GM23248 (cell line): Measurements from ENCODE around the gene ZNF441. TPM values are rescaled to one million over a fixed set of nuclear protein-coding genes. Genes with fewer than 3 reads are reported as not detected.
A peak's percentile ranks its signal among the peaks of the same experiment; 100 is the strongest.
"Not testable (repeated sequence)": the region's sequence is repeated elsewhere in the genome, so short reads cannot be mapped to it uniquely, and the experiment has no call there.

Source experiments
- DNase-seq: peaks from one replicate; pipeline ENCODE4 v3.0.0-alpha.2; 2015
- H2AFZ ChIP-seq: fragments of 200-600 bp; sonication (generic); 2 replicates; pipeline ENCODE4 v1.6.1; 2016; ENCODE audit warnings: antibody characterized with exemption
- H3F3A ChIP-seq: fragments of 200-600 bp; sonication (generic); 2 replicates; pipeline ENCODE4 v1.6.1; 2016; ENCODE audit warnings: mild to moderate bottlenecking, antibody characterized with exemption, mixed run types; ENCODE audit not compliant: insufficient read depth
- H3K27ac ChIP-seq: fragments of 200-600 bp; sonication (generic); 2 replicates; pipeline ENCODE4 v1.5.1; 2016; ENCODE audit warnings: mild to moderate bottlenecking
- H3K27me3 ChIP-seq: fragments of 200-600 bp; sonication (generic); replicated peaks from 2 replicates; pipeline ENCODE4 v1.6.1; 2016; ENCODE audit warnings: mild to moderate bottlenecking; ENCODE audit not compliant: insufficient read depth
- H3K36me3 ChIP-seq: fragments of 200-600 bp; sonication (generic); 2 replicates; pipeline ENCODE4 v1.6.1; 2016; ENCODE audit warnings: low read depth, mild to moderate bottlenecking
- H3K4me1 ChIP-seq: fragments of 200-600 bp; sonication (generic); 2 replicates; pipeline ENCODE4 v1.6.1; 2016; ENCODE audit warnings: mild to moderate bottlenecking; ENCODE audit not compliant: insufficient read depth
- H3K4me2 ChIP-seq: fragments of 200-600 bp; sonication (generic); one replicate; pipeline ENCODE4 v1.6.1; 2016; ENCODE audit warnings: mild to moderate bottlenecking; ENCODE audit not compliant: unreplicated experiment
- H3K4me3 ChIP-seq: fragments of 200-600 bp; sonication (generic); 2 replicates; pipeline ENCODE4 v1.5.1; 2016; ENCODE audit warnings: mild to moderate bottlenecking
- H3K79me2 ChIP-seq: fragments of 200-600 bp; sonication (generic); 2 replicates; pipeline ENCODE4 v1.6.1; 2016; ENCODE audit warnings: mild to moderate bottlenecking; ENCODE audit not compliant: insufficient read depth
- H3K9ac ChIP-seq: fragments of 200-600 bp; sonication (generic); 2 replicates; pipeline ENCODE4 v1.6.1; 2016; ENCODE audit warnings: mild to moderate bottlenecking
- H3K9me2 ChIP-seq: fragments of 200-600 bp; sonication (generic); 2 replicates; pipeline ENCODE4 v1.6.1; 2016; ENCODE audit warnings: mixed run types, mild to moderate bottlenecking, moderate library complexity; ENCODE audit not compliant: insufficient read depth
- H3K9me3 ChIP-seq: fragments of 200-600 bp; sonication (generic); one replicate; pipeline ENCODE4 v1.6.1; 2017; ENCODE audit warnings: low read depth
- H4K20me1 ChIP-seq: fragments of 200-600 bp; sonication (generic); 2 replicates; pipeline ENCODE4 v1.6.0; 2016; ENCODE audit not compliant: insufficient read depth
- EZH2 ChIP-seq: fragments of 200-600 bp; sonication (generic); IDR thresholded peaks from 2 replicates; pipeline ENCODE4 v1.6.1; 2018; ENCODE audit warnings: antibody characterized with exemption, mild to moderate bottlenecking; ENCODE audit not compliant: insufficient read depth, poor library complexity, severe bottlenecking
- EZH2phosphoT487 ChIP-seq: fragments of 200-600 bp; sonication (generic); IDR thresholded peaks from 2 replicates; pipeline ENCODE4 v1.6.1; 2018; ENCODE audit warnings: antibody characterized with exemption, moderate library complexity, mild to moderate bottlenecking, low read depth; ENCODE audit not compliant: insufficient read depth
- WGBS, 2 experiments: methylation state at CpG; one replicate each; pipeline ENCODE4 v1.1.6; 2015 to 2017; ENCODE audit warnings: low lambda C conversion rate in 2 of 2, low coverage in 1 of 2; ENCODE audit errors: missing lambda C conversion rate in 2 of 2; 5-methylcytosine and 5-hydroxymethylcytosine counted together
- in situ Hi-C: fragments of 300-500 bp; cut with MboI; formaldehyde crosslinking; loops from 2 replicates; pipeline ENCODE4 v1.15.0; 2020
- polyA plus RNA-seq: library from polyadenylated mRNA; unstranded; fragments of >200 nt; fragmentation: Nextera tagmentation; extraction: Ambion mirVana; gene quantifications from 2 replicates; pipeline ENCODE4 v1.2.1, GENCODE V29; 2016
- total RNA-seq: library from RNA; depleted of rRNA; stranded (reverse); fragments of >200 nt; shearing (Covaris generic); gene quantifications from 2 replicates; pipeline ENCODE4 v1.2.3, GENCODE V29; 2014; rRNA removed

ZNF441 gene
- total and polyA plus RNA-seq, 2 experiments from 2014 or later = 3.6 to 6.5 TPM

DNA sequence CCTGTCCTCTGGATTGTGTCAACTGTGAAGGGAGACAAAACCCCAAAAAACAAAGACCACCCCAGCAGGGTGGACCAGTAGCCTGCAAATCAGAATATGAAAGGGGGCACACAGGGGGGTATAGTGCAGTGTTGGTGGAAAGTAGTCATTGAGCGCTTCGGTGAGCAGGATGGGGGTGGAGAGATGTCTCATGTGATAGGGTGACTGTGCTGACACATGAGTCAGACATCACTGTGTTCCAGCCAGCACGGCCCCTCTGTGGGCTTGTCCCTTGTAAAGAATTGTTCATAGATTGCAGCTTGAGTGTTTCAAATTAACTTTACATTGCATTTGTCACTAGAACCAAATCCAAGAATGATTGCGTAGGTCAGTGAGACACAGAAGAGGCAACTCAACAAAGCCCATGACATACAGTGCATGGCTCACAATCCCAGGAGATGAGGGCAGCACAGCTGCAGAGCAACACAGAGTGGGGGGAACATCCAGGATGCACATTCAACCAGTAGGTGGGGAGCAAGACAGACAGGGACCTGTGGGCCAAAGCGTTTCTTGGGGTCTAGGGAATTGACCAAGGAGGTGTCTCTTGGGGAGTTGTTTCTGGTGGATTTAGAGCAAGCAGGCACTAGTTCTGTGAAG, 54.8 kb downstream of the ZNF441 start:
- H3K4me3 ChIP-seq = no peak overlapping the region
- H3K9me2 ChIP-seq = no peaks in the 10 kb centered on the region
- 27 to 30% methylated on average over 5 of the region's 5 CpGs for WGBS, 2 experiments
- no peaks in the 10 kb centered on the region for H3K9me3 ChIP-seq
- H3K9ac ChIP-seq = no peak overlapping the region; the same call in 1 of the 2 replicates
- H3F3A ChIP-seq = peaks cover 21% of the 10 kb centered on the region
- H3K79me2 ChIP-seq = peaks cover 68% of the 10 kb centered on the region
- H3K27me3 ChIP-seq = no peaks in the 10 kb centered on the region
- in situ Hi-C loops = no loop called here
- TF ChIP-seq EZH2 = no peak
- no peak for TF ChIP-seq EZH2phosphoT487
- H3K36me3 ChIP-seq = no peaks in the 10 kb centered on the region
- peak overlapping the region; percentile 23 for H3K4me2 ChIP-seq
- peak; percentile 90 for DNase-seq
- no peak overlapping the region for H2AFZ ChIP-seq
- H4K20me1 ChIP-seq = no peaks in the 10 kb centered on the region
- H3K27ac ChIP-seq = peak overlapping the region; percentile 66
- H3K4me1 ChIP-seq = peaks cover 17% of the 10 kb centered on the region

DNA sequence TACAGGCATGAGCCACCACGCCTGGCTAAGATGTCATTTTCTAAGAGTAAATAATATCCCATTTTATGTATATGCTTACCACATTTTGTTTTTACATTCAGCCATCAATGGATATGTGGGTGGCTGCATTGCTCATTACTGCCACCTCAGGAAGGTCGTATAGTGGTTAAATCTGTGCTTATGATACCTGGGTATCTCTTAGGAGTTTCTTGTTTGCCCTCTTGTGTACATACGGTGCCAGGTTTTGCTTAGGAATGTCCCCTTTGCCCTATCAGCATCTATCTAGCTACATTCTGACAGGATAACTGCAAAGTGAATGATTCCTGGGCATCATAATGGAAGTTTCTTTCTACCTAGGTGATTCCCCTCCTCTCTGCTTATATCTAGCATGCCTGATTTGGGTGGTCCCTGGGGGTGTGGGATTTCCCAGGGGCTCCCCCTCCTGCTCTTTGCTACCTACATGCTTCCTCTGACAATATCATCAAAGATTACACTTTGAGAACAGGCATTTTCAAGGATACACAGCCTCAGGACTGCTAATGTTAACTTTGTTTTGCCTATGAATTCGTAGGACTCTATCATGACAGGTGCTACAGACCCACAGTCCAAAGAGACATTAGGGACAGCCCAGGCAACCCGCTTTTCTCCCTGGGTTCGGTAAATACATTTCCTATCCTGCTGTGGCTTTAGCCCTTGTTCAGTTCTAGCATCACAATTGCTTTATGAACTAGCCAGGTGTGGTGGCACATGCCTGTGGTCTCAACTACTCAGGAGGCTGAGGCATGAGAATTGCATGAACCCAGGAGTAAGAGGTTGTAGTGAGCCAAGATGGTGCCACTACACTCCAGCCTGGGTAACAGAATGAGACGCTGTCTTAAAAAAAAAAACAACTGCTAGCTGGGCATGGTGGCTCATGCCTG, 62.4 kb downstream of the ZNF441 start:
- H2AFZ ChIP-seq, DNase-seq, H3K9me3 ChIP-seq, H3K4me2 ChIP-seq, H4K20me1 ChIP-seq, H3K9me2 ChIP-seq, H3K27me3 ChIP-seq, H3K27ac ChIP-seq, H3K9ac ChIP-seq, in situ Hi-C loops, H3F3A ChIP-seq, H3K4me1 ChIP-seq, H3K4me3 ChIP-seq: not testable (repeated sequence)
- Histone ChIP-seq H3K36me3 (peaks cover 34% of the 10 kb centered on the region), H3K79me2 (peaks cover 48% of the 10 kb centered on the region)
- WGBS, 2 experiments = 93 to 94% methylated on average over 7 of the region's 7 CpGs

DNA sequence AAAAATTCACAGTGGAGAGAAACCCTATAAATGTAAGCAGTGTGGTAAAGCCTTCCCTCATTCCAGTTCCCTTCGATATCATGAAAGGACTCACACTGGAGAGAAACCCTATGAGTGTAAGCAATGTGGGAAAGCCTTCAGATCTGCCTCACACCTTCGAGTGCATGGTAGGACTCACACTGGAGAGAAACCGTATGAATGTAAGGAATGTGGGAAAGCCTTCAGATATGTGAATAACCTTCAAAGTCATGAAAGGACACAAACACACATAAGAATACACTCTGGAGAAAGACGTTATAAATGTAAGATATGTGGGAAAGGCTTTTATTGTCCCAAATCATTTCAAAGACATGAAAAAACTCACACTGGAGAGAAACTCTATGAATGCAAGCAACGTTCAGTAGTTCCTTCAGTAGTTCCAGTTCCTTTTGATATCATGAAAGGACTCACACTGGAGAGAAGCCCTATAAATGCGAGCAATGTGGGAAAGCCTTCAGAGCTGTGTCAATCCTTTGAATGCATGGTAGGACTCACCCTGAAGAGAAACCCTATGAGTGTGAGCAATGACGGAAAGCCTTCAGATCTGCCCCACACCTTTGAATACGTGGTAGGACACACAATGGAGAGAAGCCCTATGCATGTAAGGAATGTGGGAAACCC, 65.6 kb downstream of the ZNF441 start:
- DNase-seq = no peak
- H3K36me3 ChIP-seq = peaks cover 37% of the 10 kb centered on the region
- no peaks in the 10 kb centered on the region for H3K27me3 ChIP-seq

DNA sequence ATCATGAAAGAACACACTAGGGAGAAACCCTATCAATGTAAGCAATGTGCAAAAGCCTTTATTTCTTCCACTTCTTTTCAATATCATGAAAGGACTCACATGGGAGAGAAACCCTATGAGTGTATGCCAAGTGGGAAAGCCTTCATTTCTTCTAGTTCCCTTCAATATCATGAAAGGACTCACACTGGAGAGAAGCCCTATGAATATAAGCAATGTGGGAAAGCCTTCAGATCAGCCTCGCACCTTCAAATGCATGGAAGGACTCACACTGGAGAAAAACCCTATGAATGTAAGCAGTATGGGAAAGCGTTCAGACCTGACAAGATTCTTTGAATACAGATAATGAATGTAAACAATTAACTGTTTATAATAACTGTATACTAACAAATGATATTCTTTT, 66.7 kb downstream of the ZNF441 start:
- Histone ChIP-seq H3K9me2 (no peaks in the 10 kb centered on the region), H3K27ac (no peak overlapping the region), H3K9ac (no peak overlapping the region), H3K36me3 (peaks cover 37% of the 10 kb centered on the region), H3K4me3 (no peak overlapping the region), H3F3A (no peaks in the 10 kb centered on the region), H3K4me2 (no peak overlapping the region), H2AFZ (no peak overlapping the region), H3K9me3 (no peaks in the 10 kb centered on the region), H3K27me3 (no peaks in the 10 kb centered on the region), H3K79me2 (peaks cover 9% of the 10 kb centered on the region), H4K20me1 (no peaks in the 10 kb centered on the region), H3K4me1 (no peaks in the 10 kb centered on the region)
- TF ChIP-seq EZH2phosphoT487 (no peak), EZH2 (no peak)
- DNase-seq = no peak
- in situ Hi-C loops = no loop called here
- 95 to 96% methylated on average over 2 of the region's 2 CpGs for WGBS, 2 experiments

More for the DNA sequence above, 65.6 kb downstream of the ZNF441 start:
- H3F3A ChIP-seq = no peaks in the 10 kb centered on the region
- H4K20me1 ChIP-seq = no peaks in the 10 kb centered on the region
- H3K27ac ChIP-seq = no peak overlapping the region
- no peaks in the 10 kb centered on the region for H3K4me1 ChIP-seq
- no peak for TF ChIP-seq EZH2
- TF ChIP-seq EZH2phosphoT487 = no peak
- 96 to 97% methylated on average over 8 of the region's 8 CpGs for WGBS, 2 experiments
- no peaks in the 10 kb centered on the region for H3K9me2 ChIP-seq
- no peak overlapping the region for H3K4me3 ChIP-seq
- H3K9me3 ChIP-seq = no peaks in the 10 kb centered on the region
- peaks cover 20% of the 10 kb centered on the region for H3K79me2 ChIP-seq
- no peak overlapping the region for H3K9ac ChIP-seq
- in situ Hi-C loops = no loop called here
- H2AFZ ChIP-seq = no peak overlapping the region
- no peak overlapping the region for H3K4me2 ChIP-seq

Other genes starting within 250 kb of the ZNF441 start
- 28.0 and 35.2 TPM in 2 replicates for gene ECSIT, start 237.9 kb upstream of the ZNF441 start, total RNA-seq
- 17.1 and 20.5 TPM in 2 replicates for gene ECSIT, start 237.9 kb upstream of the ZNF441 start, polyA plus RNA-seq
- 44.5 and 47.4 TPM in 2 replicates for gene CNN1, start 228.1 kb upstream of the ZNF441 start, total RNA-seq
- 27.1 and 30.0 TPM in 2 replicates for gene CNN1, start 228.1 kb upstream of the ZNF441 start, polyA plus RNA-seq
- 32.4 and 50.6 TPM in 2 replicates for gene ELOF1, start 207.8 kb upstream of the ZNF441 start, total RNA-seq
- gene ELOF1, start 207.8 kb upstream of the ZNF441 start, polyA plus RNA-seq = 71.8 and 72.6 TPM in 2 replicates
- gene ACP5, start 189.4 kb upstream of the ZNF441 start, total RNA-seq = 0.11 TPM in 1 of 2 replicates, not detected in the other
- 0.26 TPM in 1 of 2 replicates, not detected in the other for gene ACP5, start 189.4 kb upstream of the ZNF441 start, polyA plus RNA-seq
- gene ZNF627, start 169.5 kb upstream of the ZNF441 start, total RNA-seq = 13.3 and 13.8 TPM in 2 replicates
- 7.2 and 7.7 TPM in 2 replicates for gene ZNF627, start 169.5 kb upstream of the ZNF441 start, polyA plus RNA-seq
- gene ZNF823, start 28.1 kb upstream of the ZNF441 start, total RNA-seq = 6.8 and 7.2 TPM in 2 replicates
- 1.9 and 3.0 TPM in 2 replicates for gene ZNF823, start 28.1 kb upstream of the ZNF441 start, polyA plus RNA-seq
- gene ZNF491, start 31.5 kb downstream of the ZNF441 start, total RNA-seq = 1.6 and 3.0 TPM in 2 replicates
- 0.58 and 1.4 TPM in 2 replicates for gene ZNF491, start 31.5 kb downstream of the ZNF441 start, polyA plus RNA-seq
- 4.2 and 7.6 TPM in 2 replicates for gene ZNF440, start 47.3 kb downstream of the ZNF441 start, total RNA-seq
- gene ZNF440, start 47.3 kb downstream of the ZNF441 start, polyA plus RNA-seq = 2.3 and 2.4 TPM in 2 replicates
- 7.8 and 12.1 TPM in 2 replicates for gene ZNF439, start 81.7 kb downstream of the ZNF441 start, total RNA-seq
- gene ZNF439, start 81.7 kb downstream of the ZNF441 start, polyA plus RNA-seq = 7.4 and 8.8 TPM in 2 replicates
- 5.3 and 8.3 TPM in 2 replicates for gene ZNF69, start 120.8 kb downstream of the ZNF441 start, total RNA-seq
- gene ZNF69, start 120.8 kb downstream of the ZNF441 start, polyA plus RNA-seq = 5.3 and 6.8 TPM in 2 replicates
- gene ZNF700, start 158.1 kb downstream of the ZNF441 start, total RNA-seq = 6.3 and 6.8 TPM in 2 replicates
- gene ZNF700, start 158.1 kb downstream of the ZNF441 start, polyA plus RNA-seq = 3.2 TPM in 2 replicates
- gene ZNF763, start 198.0 kb downstream of the ZNF441 start, total RNA-seq = 0.63 and 1.8 TPM in 2 replicates
- gene ZNF763, start 198.0 kb downstream of the ZNF441 start, polyA plus RNA-seq = 1.4 and 1.6 TPM in 2 replicates